ENCODE measurements around the gene EFCAB12.
"Not testable (repeated sequence)": the region's sequence is repeated elsewhere in the genome, so short reads cannot be mapped to it uniquely, and the experiment has no call there.

The EFCAB12 gene

GRCh38 chr3:129391583-129391982 lies 36.9 kb downstream of the EFCAB12 start:
- DNase-seq = not testable (repeated sequence)

GRCh38 chr3:129389572-129389937 lies 38.9 kb downstream of the EFCAB12 start:
- no peak for DNase-seq

- DNase-seq = not testable (repeated sequence)
Observed at GRCh38 chr3:129388791-129389571, 39.5 kb downstream of the EFCAB12 start.

GRCh38 chr3:129387487-129387886 lies 40.9 kb downstream of the EFCAB12 start:
- DNase-seq = no peak

GRCh38 chr3:129386984-129387383 lies 41.5 kb downstream of the EFCAB12 start:
- DNase-seq = no peak

- not testable (repeated sequence) for DNase-seq
Observed at GRCh38 chr3:129385507-129385906, 42.9 kb downstream of the EFCAB12 start.

- no peak for DNase-seq
Observed at GRCh38 chr3:129384594-129385323, 43.7 kb downstream of the EFCAB12 start.

- DNase-seq = not testable (repeated sequence)
Observed at GRCh38 chr3:129384103-129384502, 44.3 kb downstream of the EFCAB12 start.

GRCh38 chr3:129383292-129383860 lies 45.1 kb downstream of the EFCAB12 start:
- peak; percentile 81 for DNase-seq

- DNase-seq = no peak
Observed at GRCh38 chr3:129382366-129382765, 46.1 kb downstream of the EFCAB12 start.

- no peak for DNase-seq
Observed at GRCh38 chr3:129379582-129380358, 48.7 kb downstream of the EFCAB12 start.

GRCh38 chr3:129378949-129379348 lies 49.5 kb downstream of the EFCAB12 start:
- no peak for DNase-seq

- no peak for DNase-seq
Observed at GRCh38 chr3:129377615-129378014, 50.8 kb downstream of the EFCAB12 start.

- DNase-seq = no peak
Observed at GRCh38 chr3:129375099-129375498, 53.3 kb downstream of the EFCAB12 start.

- no peak for DNase-seq
Observed at GRCh38 chr3:129371041-129371826, 57.2 kb downstream of the EFCAB12 start.

GRCh38 chr3:129370248-129370964 lies 58.0 kb downstream of the EFCAB12 start:
- no peak for DNase-seq

- DNase-seq = no peak
Observed at GRCh38 chr3:129369711-129370110, 58.7 kb downstream of the EFCAB12 start.

GRCh38 chr3:129367821-129368220 lies 60.6 kb downstream of the EFCAB12 start:
- DNase-seq = no peak

GRCh38 chr3:129366312-129366831 lies 62.1 kb downstream of the EFCAB12 start:
- DNase-seq = no peak

- DNase-seq = no peak
Observed at GRCh38 chr3:129365296-129366136, 62.9 kb downstream of the EFCAB12 start.
